H1 (cell line): ENCODE results near the gene MYOM3. TPM values are rescaled to one million over a fixed set of nuclear protein-coding genes. Genes with fewer than 3 reads are reported as not detected.

ENCODE experiments used
- ATF3 ChIP-seq: IDR thresholded peaks from 2 replicates; pipeline ENCODE4 v1.6.1; 2011; ENCODE audit warnings: low read depth, mild to moderate bottlenecking, low read length; ENCODE audit not compliant: insufficient read depth
- E2F6 ChIP-seq: IDR thresholded peaks from 2 replicates; pipeline ENCODE4 v1.6.1; 2012; ENCODE audit warnings: inconsistent platforms
- KDM5A ChIP-seq: fragments of 200-600 bp; IDR thresholded peaks from 2 replicates; pipeline ENCODE4 v1.7.1; 2012; ENCODE audit warnings: mild to moderate bottlenecking, low read length, inconsistent platforms, mixed read lengths
- polyA plus RNA-seq, 7 experiments: library from polyadenylated mRNA; depleted of rRNA in 3 of 7; stranded (reverse) in 5 of 7; unstranded in 2 of 7; fragments of >200 nt in 5 of 7; fragments of 200-250 nt in 2 of 7; gene quantifications; 1 replicate in 5 of 7; 2 replicates in 1 of 7; 4 replicates in 1 of 7; pipeline versions ENCODE4 v1.2.1 to v1.2.3, GENCODE V29; 2011 to 2013; ENCODE audit warnings: missing spikeins in 2 of 7, mixed read lengths in 2 of 7
- total RNA-seq: library from RNA; stranded (reverse); fragmentation: NEBNext Ultra II Directional; extraction: Animal tissue kit (Norgen Biotek cat#: 25700); gene quantifications from 2 replicates; pipeline ENCODE4 v1.2.1, GENCODE V29; 2021

MYOM3 gene
- total and polyA plus RNA-seq, 2 of the 8 experiments (the other 6 are each of a cell fraction or from before 2014, with no cell fraction given), result 0.08 to 0.09 TPM

GRCh38 chr1:24104854-24105253 lies 7.1 kb downstream of the MYOM3 start (continued):
- TF ChIP-seq ATF3, result no peak
- TF ChIP-seq KDM5A, result no peak
- TF ChIP-seq E2F6, result no peak
